GM12873 (cell line): ENCODE measurements around the gene SUGP1.

Experiments used
- CTCF ChIP-seq: IDR thresholded peaks from 2 replicates; pipeline ENCODE4 v1.5.1; 2012; ENCODE audit warnings: low read depth, mild to moderate bottlenecking, moderate library complexity, low read length, control low read depth; ENCODE audit not compliant: insufficient read depth; ENCODE audit errors: missing control alignments

SUGP1 gene

GRCh38 chr19:19256072-19256969 lies 64.0 kb downstream of the SUGP1 start:
- no peak for TF ChIP-seq CTCF

GRCh38 chr19:19250196-19250801 lies 70.0 kb downstream of the SUGP1 start:
- TF ChIP-seq CTCF: no peak

GRCh38 chr19:19240476-19240875 lies 79.8 kb downstream of the SUGP1 start:
- TF ChIP-seq CTCF: no peak

DNA sequence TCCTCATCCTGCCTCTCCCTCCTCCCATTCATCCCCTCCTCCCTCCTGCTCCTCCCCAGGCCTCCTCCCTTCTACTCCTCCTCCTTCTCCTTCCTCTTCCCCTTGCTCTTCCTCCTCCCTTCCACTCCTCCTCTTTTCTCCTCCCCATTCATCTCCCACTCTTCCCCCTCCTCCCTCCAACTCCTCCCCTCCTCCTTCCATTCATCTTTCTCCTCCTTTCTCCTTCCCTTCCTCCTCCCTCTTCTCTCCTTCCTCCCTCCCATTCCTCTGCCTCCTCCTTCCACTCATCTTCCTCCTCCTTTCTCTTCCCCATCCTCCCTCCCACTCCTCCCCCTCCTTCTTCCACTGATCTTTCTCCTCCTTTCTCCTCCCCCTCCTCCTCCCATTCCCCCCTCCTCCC lies 80.6 kb downstream of the SUGP1 start:
- no peak for TF ChIP-seq CTCF

- no peak for TF ChIP-seq CTCF
These were observed 82.0 kb downstream of the SUGP1 start for GRCh38 chr19:19238126-19238894.

DNA sequence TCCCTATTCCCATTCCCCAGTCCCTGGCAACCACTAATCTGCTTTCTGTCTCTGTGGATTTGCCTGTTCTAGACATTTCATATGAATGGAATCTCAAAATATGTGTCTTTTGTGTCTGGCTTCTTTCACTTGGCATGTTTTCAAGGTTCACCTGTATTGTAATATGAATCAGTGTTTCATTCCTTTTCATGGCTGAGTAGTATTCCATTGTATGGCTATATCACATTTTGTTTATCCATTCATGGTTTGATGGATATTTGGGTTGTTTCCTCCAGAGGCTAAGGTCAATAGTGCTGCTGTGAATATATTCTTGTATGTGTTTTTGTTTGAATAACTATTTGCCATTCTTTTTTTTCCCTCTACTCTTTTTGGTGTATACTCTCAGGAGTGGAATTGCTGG lies 84.1 kb downstream of the SUGP1 start:
- no peak for TF ChIP-seq CTCF
